Stimulated activated naive B cell treated with anti-CD40 and anti-IgM and Interleukin-4, amounts not matched to agents 10 μg/mL and 1 μg/mL and 100 μg/mL, for 72 hours (primary cell): Measurements from ENCODE around the gene KCTD6.
"Not testable (repeated sequence)": the region's sequence is repeated elsewhere in the genome, so short reads cannot be mapped to it uniquely, and the experiment has no call there.

Experiments
- ATAC-seq, 2 donors: fragments of 150-1000 bp; cut with Tn5 transposase; replicated peaks; 2 replicates each; pipeline ENCODE4 v1.10.0; 2021; ENCODE audit warnings: moderate library complexity in 1 of 2
- DNase-seq: peaks from one replicate; pipeline ENCODE4 v3.0.0; 2021
- H3K27ac Mint-ChIP-seq: one replicate; pipeline ENCODE4 v1.8.0; 2022; ENCODE audit warnings: mild to moderate bottlenecking, mixed read lengths
- H3K27me3 Mint-ChIP-seq, 2 donors: one replicate each; pipeline ENCODE4 v1.8.0; 2022; ENCODE audit warnings: mixed read lengths in 2 of 2
- H3K36me3 Mint-ChIP-seq, 2 donors: one replicate each; pipeline ENCODE4 v1.8.0; 2022; ENCODE audit warnings: mixed read lengths in 2 of 2, mild to moderate bottlenecking in 1 of 2
- H3K4me1 Mint-ChIP-seq, 2 donors: one replicate each; pipeline ENCODE4 v1.8.0; 2022; ENCODE audit warnings: mixed read lengths in 2 of 2, mild to moderate bottlenecking in 1 of 2
- H3K4me3 Mint-ChIP-seq, 2 donors: one replicate each; pipeline ENCODE4 v1.8.0; 2022; ENCODE audit warnings: mild to moderate bottlenecking in 2 of 2, mixed read lengths in 2 of 2, moderate library complexity in 1 of 2
- H3K9me3 Mint-ChIP-seq, 2 donors: one replicate each; pipeline ENCODE4 v1.8.0; 2022; ENCODE audit warnings: mixed read lengths in 2 of 2, mild to moderate bottlenecking in 1 of 2

Gene KCTD6

GRCh38 chr3:58526515-58526957 lies 34.6 kb downstream of the KCTD6 start:
- Mint-ChIP-seq H3K9me3 (no peaks in the 10 kb centered on the region), H3K4me1 (peaks cover 0 to 3% of the 10 kb centered on the region in 2 donors), H3K4me3 (no peak overlapping the region), H3K27ac (no peak overlapping the region), H3K27me3 (no peaks in the 10 kb centered on the region), H3K36me3 (no peaks in the 10 kb centered on the region)
- no peak for ATAC-seq
- no peak for DNase-seq

GRCh38 chr3:58527440-58527839 lies 35.5 kb downstream of the KCTD6 start:
- H3K4me3 Mint-ChIP-seq, H3K4me1 Mint-ChIP-seq, H3K27ac Mint-ChIP-seq, DNase-seq, H3K27me3 Mint-ChIP-seq, H3K36me3 Mint-ChIP-seq, H3K9me3 Mint-ChIP-seq, ATAC-seq: not testable (repeated sequence)

- Mint-ChIP-seq H3K27ac (no peak overlapping the region), H3K4me3 (no peak overlapping the region), H3K9me3 (no peaks in the 10 kb centered on the region), H3K4me1 (peaks cover 11 to 13% of the 10 kb centered on the region in 2 donors), H3K27me3 (no peaks in the 10 kb centered on the region), H3K36me3 (no peaks in the 10 kb centered on the region)
- DNase-seq (no peak), ATAC-seq (no peak)
These were observed 36.7 kb downstream of the KCTD6 start for GRCh38 chr3:58528629-58529028.

GRCh38 chr3:58529516-58530353 lies 37.8 kb downstream of the KCTD6 start:
- H3K9me3 Mint-ChIP-seq = no peaks in the 10 kb centered on the region
- no peaks in the 10 kb centered on the region for H3K36me3 Mint-ChIP-seq
- H3K4me3 Mint-ChIP-seq = no peak overlapping the region
- DNase-seq = no peak
- H3K4me1 Mint-ChIP-seq = peaks cover 11 to 13% of the 10 kb centered on the region in 2 donors
- no peaks in the 10 kb centered on the region for H3K27me3 Mint-ChIP-seq
- ATAC-seq = no peak
- H3K27ac Mint-ChIP-seq = no peak overlapping the region

GRCh38 chr3:58530354-58530865 lies 38.5 kb downstream of the KCTD6 start:
- H3K4me3 Mint-ChIP-seq = no peak overlapping the region
- H3K4me1 Mint-ChIP-seq = peaks cover 9 to 13% of the 10 kb centered on the region in 2 donors
- no peak overlapping the region for H3K27ac Mint-ChIP-seq
- ATAC-seq = no peak
- no peaks in the 10 kb centered on the region for H3K27me3 Mint-ChIP-seq
- no peaks in the 10 kb centered on the region for H3K36me3 Mint-ChIP-seq
- H3K9me3 Mint-ChIP-seq = no peaks in the 10 kb centered on the region
- no peak for DNase-seq

GRCh38 chr3:58531555-58531954 lies 39.7 kb downstream of the KCTD6 start:
- H3K27ac Mint-ChIP-seq = no peak overlapping the region

GRCh38 chr3:58531956-58532355 lies 40.1 kb downstream of the KCTD6 start:
- ATAC-seq (no peak), DNase-seq (no peak)
- Mint-ChIP-seq H3K27me3 (no peaks in the 10 kb centered on the region), H3K27ac (no peak overlapping the region), H3K9me3 (no peaks in the 10 kb centered on the region), H3K4me3 (no peak overlapping the region), H3K4me1 (peaks cover 8 to 13% of the 10 kb centered on the region in 2 donors), H3K36me3 (no peaks in the 10 kb centered on the region)

More at GRCh38 chr3:58531555-58531954, 39.7 kb downstream of the KCTD6 start:
- no peaks in the 10 kb centered on the region for H3K27me3 Mint-ChIP-seq
- H3K9me3 Mint-ChIP-seq = no peaks in the 10 kb centered on the region
- DNase-seq = no peak
- H3K4me3 Mint-ChIP-seq = no peak overlapping the region
- H3K4me1 Mint-ChIP-seq = peaks cover 8 to 13% of the 10 kb centered on the region in 2 donors
- ATAC-seq = no peak
- H3K36me3 Mint-ChIP-seq = no peaks in the 10 kb centered on the region

- ATAC-seq (peak; percentile 97 to 99), DNase-seq (peak; percentile 85)
- Mint-ChIP-seq H3K27ac (peak overlapping the region; percentile 65), H3K36me3 (no peaks in the 10 kb centered on the region), H3K4me3 (no peak overlapping the region), H3K4me1 (peaks cover 8 to 13% of the 10 kb centered on the region in 2 donors), H3K27me3 (no peaks in the 10 kb centered on the region), H3K9me3 (no peaks in the 10 kb centered on the region)
These were observed 40.9 kb downstream of the KCTD6 start for GRCh38 chr3:58532794-58533220.

GRCh38 chr3:58534592-58535494 lies 42.9 kb downstream of the KCTD6 start:
- Mint-ChIP-seq H3K36me3 (no peaks in the 10 kb centered on the region), H3K4me1 (peaks cover 8 to 13% of the 10 kb centered on the region in 2 donors), H3K27me3 (no peaks in the 10 kb centered on the region), H3K9me3 (no peaks in the 10 kb centered on the region), H3K4me3 (no peak overlapping the region), H3K27ac (no peak overlapping the region)
- ATAC-seq (no peak), DNase-seq (no peak)

GRCh38 chr3:58535531-58536500 lies 43.9 kb downstream of the KCTD6 start:
- no peak overlapping the region for H3K27ac Mint-ChIP-seq
- peaks cover 8 to 13% of the 10 kb centered on the region in 2 donors for H3K4me1 Mint-ChIP-seq
- no peak for DNase-seq

GRCh38 chr3:58536501-58537411 lies 44.9 kb downstream of the KCTD6 start, which contains the start of gene ACOX2:
ACOX2 (minus strand) TSS chr3:58537190; CDS start chr3:58535106, 2,084 bp downstream.
- no peaks in the 10 kb centered on the region for H3K36me3 Mint-ChIP-seq
- no peak within 1 kb of the TSS for H3K4me3 Mint-ChIP-seq
- ATAC-seq (no peak), DNase-seq (no peak)
- no peak within 1 kb of the TSS for H3K27ac Mint-ChIP-seq
- peaks cover 8 to 13% of the 10 kb centered on the region in 2 donors for H3K4me1 Mint-ChIP-seq
- no peaks in the 10 kb centered on the region for H3K27me3 Mint-ChIP-seq
- no peaks in the 10 kb centered on the region for H3K9me3 Mint-ChIP-seq

More at GRCh38 chr3:58535531-58536500, 43.9 kb downstream of the KCTD6 start:
- H3K27me3 Mint-ChIP-seq = no peaks in the 10 kb centered on the region
- no peaks in the 10 kb centered on the region for H3K9me3 Mint-ChIP-seq
- no peak overlapping the region for H3K4me3 Mint-ChIP-seq
- no peak for ATAC-seq
- no peaks in the 10 kb centered on the region for H3K36me3 Mint-ChIP-seq

GRCh38 chr3:58537412-58538301 lies 45.8 kb downstream of the KCTD6 start:
- no peaks in the 10 kb centered on the region for H3K27me3 Mint-ChIP-seq
- no peaks in the 10 kb centered on the region for H3K36me3 Mint-ChIP-seq
- no peak overlapping the region for H3K4me3 Mint-ChIP-seq
- peaks cover 5% of the 10 kb centered on the region in 2 donors for H3K4me1 Mint-ChIP-seq
- H3K9me3 Mint-ChIP-seq = no peaks in the 10 kb centered on the region
- ATAC-seq (no peak), DNase-seq (no peak)
- no peak overlapping the region for H3K27ac Mint-ChIP-seq
